ENCODE results near the gene SYNRG.

The SYNRG gene

GRCh38 chr17:37493249-37494027 is 115.8 kb downstream of the SYNRG start:
- DNase-seq: no peak

- DNase-seq: no peak
Measured at GRCh38 chr17:37492167-37492566, 117.1 kb downstream of the SYNRG start.

- no peak for DNase-seq
Measured at GRCh38 chr17:37490638-37491614, 118.3 kb downstream of the SYNRG start.

- DNase-seq: peak; percentile 72
Measured at GRCh38 chr17:37490022-37490587, 119.1 kb downstream of the SYNRG start.

GRCh38 chr17:37489197-37490001 is 119.8 kb downstream of the SYNRG start, which contains the start of gene DUSP14:
DUSP14 (plus strand) TSS chr17:37489891; CDS start chr17:37512273, 22,382 bp downstream.
- DNase-seq: peak; percentile 78

GRCh38 chr17:37488607-37489196 is 120.5 kb downstream of the SYNRG start:
- DNase-seq: peak; percentile 55

- no peak for DNase-seq
Measured at GRCh38 chr17:37488009-37488604, 121.1 kb downstream of the SYNRG start.

- no peak for DNase-seq
Measured at GRCh38 chr17:37485938-37486570, 123.2 kb downstream of the SYNRG start.

- DNase-seq: no peak
Measured at GRCh38 chr17:37483311-37484039, 125.7 kb downstream of the SYNRG start.

- no peak for DNase-seq
Measured at GRCh38 chr17:37481001-37481665, 128.1 kb downstream of the SYNRG start.

- no peak for DNase-seq
Measured at GRCh38 chr17:37480427-37480826, 128.8 kb downstream of the SYNRG start.

- no peak for DNase-seq
Measured at GRCh38 chr17:37479025-37479424, 130.2 kb downstream of the SYNRG start.

- DNase-seq: no peak
Measured at GRCh38 chr17:37478187-37478586, 131.0 kb downstream of the SYNRG start.

- no peak for DNase-seq
Measured at GRCh38 chr17:37476431-37477120, 132.6 kb downstream of the SYNRG start.

GRCh38 chr17:37475731-37476420 is 133.3 kb downstream of the SYNRG start:
- DNase-seq: no peak

- DNase-seq: no peak
Measured at GRCh38 chr17:37470181-37470580, 139.0 kb downstream of the SYNRG start.

- no peak for DNase-seq
Measured at GRCh38 chr17:37466471-37466870, 142.7 kb downstream of the SYNRG start.

GRCh38 chr17:37465069-37465616 is 144.1 kb downstream of the SYNRG start:
- no peak for DNase-seq
